SK-N-SH treated with all-trans-retinoic acid at 6 μM for 48 hours (cell line): ENCODE data around the gene STARD4.

Source experiments
- ATAC-seq: fragments of 200-7000 bp; cut with Tn5 transposase; 3 replicates; pipeline ENCODE4 v1.9.1; 2020; ENCODE audit warnings: mild to moderate bottlenecking, moderate library complexity
- ARNTL ChIP-seq: fragments of 450-650 bp; formaldehyde crosslinking; IDR thresholded peaks from 2 replicates; pipeline ENCODE4 v1.5.0; 2020; ENCODE audit warnings: low read depth, mild to moderate bottlenecking, moderate library complexity, borderline replicate concordance
- BACH2 ChIP-seq: fragments of 250-450 bp; sonication (Bioruptor Pico); IDR thresholded peaks from 2 replicates; pipeline ENCODE4 v1.9.0; 2021; ENCODE audit warnings: mild to moderate bottlenecking, borderline replicate concordance
- CREB5 ChIP-seq: fragments of 250-450 bp; sonication (Bioruptor Pico); IDR thresholded peaks from 2 replicates; pipeline ENCODE4 v1.5.1; 2020; ENCODE audit warnings: low read depth, mild to moderate bottlenecking, moderate library complexity
- CSDC2 ChIP-seq: fragments of 250-450 bp; sonication (Bioruptor Pico); IDR thresholded peaks from 2 replicates; pipeline ENCODE4 v1.5.0; 2020; ENCODE audit warnings: mild to moderate bottlenecking, moderate library complexity
- ESRRG ChIP-seq: fragments of 250-450 bp; sonication (Bioruptor Pico); IDR thresholded peaks from 2 replicates; pipeline ENCODE4 v1.6.1; 2021; ENCODE audit warnings: mild to moderate bottlenecking
- GLIS3 ChIP-seq: fragments of 250-450 bp; sonication (Bioruptor Pico); IDR thresholded peaks from 2 replicates; pipeline ENCODE4 v1.5.0; 2020; ENCODE audit warnings: mild to moderate bottlenecking, moderate library complexity
- ISL1 ChIP-seq: fragments of 250-450 bp; sonication (Bioruptor Pico); IDR thresholded peaks from 2 replicates; pipeline ENCODE4 v2.1.2; 2022; ENCODE audit warnings: mild to moderate bottlenecking, moderate library complexity
- OSR1 ChIP-seq: fragments of 250-450 bp; sonication (Bioruptor Pico); IDR thresholded peaks from 2 replicates; pipeline ENCODE4 v1.8.0; 2022; ENCODE audit warnings: moderate library complexity, mild to moderate bottlenecking, inconsistent platforms
- PATZ1 ChIP-seq: fragments of 250-450 bp; sonication (Bioruptor Pico); IDR thresholded peaks from 2 replicates; pipeline ENCODE4 v1.8.0; 2020; ENCODE audit warnings: mild to moderate bottlenecking, moderate library complexity, borderline replicate concordance
- PPARA ChIP-seq: fragments of 250-450 bp; sonication (Bioruptor Pico); IDR thresholded peaks from 2 replicates; pipeline ENCODE4 v1.5.0; 2020; ENCODE audit warnings: mild to moderate bottlenecking, borderline replicate concordance
- RARB ChIP-seq: fragments of 250-450 bp; sonication (Bioruptor Pico); IDR thresholded peaks from 2 replicates; pipeline ENCODE4 v1.8.0; 2021; ENCODE audit warnings: mild to moderate bottlenecking, moderate library complexity
- SNAI2 ChIP-seq: fragments of 250-450 bp; sonication (Bioruptor Pico); IDR thresholded peaks from 2 replicates; pipeline ENCODE4 v1.5.0; 2020; ENCODE audit warnings: mild to moderate bottlenecking, moderate library complexity
- TCF4 ChIP-seq: fragments of 250-450 bp; sonication (Bioruptor Pico); IDR thresholded peaks from 2 replicates; pipeline ENCODE4 v1.8.0; 2021; ENCODE audit warnings: mild to moderate bottlenecking, moderate library complexity, borderline replicate concordance
- TSHZ2 ChIP-seq: fragments of 250-450 bp; sonication (Bioruptor Pico); IDR thresholded peaks from 2 replicates; pipeline ENCODE4 v1.5.0; 2020; ENCODE audit warnings: mild to moderate bottlenecking, moderate library complexity
- ZC3H10 ChIP-seq: fragments of 250-450 bp; sonication (Bioruptor Pico); IDR thresholded peaks from 2 replicates; pipeline ENCODE4 v1.5.1; 2021; ENCODE audit warnings: mild to moderate bottlenecking, moderate library complexity
- ZFP3 ChIP-seq: fragments of 250-450 bp; sonication (Bioruptor Pico); IDR thresholded peaks from 2 replicates; pipeline ENCODE4 v1.5.0; 2020; ENCODE audit warnings: mild to moderate bottlenecking, moderate library complexity
- ZFP30 ChIP-seq: fragments of 450-650 bp; formaldehyde crosslinking; IDR thresholded peaks from 2 replicates; pipeline ENCODE4 v1.5.0; 2022; ENCODE audit warnings: mild to moderate bottlenecking, moderate library complexity
- ZNF565 ChIP-seq: fragments of 450-650 bp; formaldehyde crosslinking; conservative IDR thresholded peaks from 2 replicates; pipeline ENCODE4 v1.5.0; 2020; ENCODE audit warnings: low read depth, mild to moderate bottlenecking, moderate library complexity
- ZNF8 ChIP-seq: fragments of 450-650 bp; formaldehyde crosslinking; IDR thresholded peaks from 2 replicates; pipeline ENCODE4 v1.5.0; 2020; ENCODE audit warnings: mild to moderate bottlenecking, moderate library complexity

The STARD4 gene

GRCh38 chr5:111502956-111503355 is 9.4 kb downstream of the STARD4 start:
- ATAC-seq: peak; percentile 63; the same call in 2 of the 3 replicates
- TF ChIP-seq RARB (CRISPR knock-in tag): no peak
- no peak for TF ChIP-seq ZNF565 (CRISPR knock-in tag)
- no peak for TF ChIP-seq TSHZ2 (CRISPR knock-in tag)
- TF ChIP-seq ARNTL (CRISPR knock-in tag): no peak
- TF ChIP-seq ISL1 (CRISPR knock-in tag): no peak
- no peak for TF ChIP-seq PATZ1
- TF ChIP-seq ZNF8 (CRISPR knock-in tag): no peak
- no peak for TF ChIP-seq GLIS3 (CRISPR knock-in tag)
- TF ChIP-seq BACH2 (CRISPR knock-in tag): no peak

GRCh38 chr5:111498346-111498745 is 14.0 kb downstream of the STARD4 start:
- TF ChIP-seq ISL1 (CRISPR knock-in tag): no peak
- no peak for TF ChIP-seq PPARA (CRISPR knock-in tag)
- TF ChIP-seq BACH2 (CRISPR knock-in tag): no peak
- TF ChIP-seq ZFP30: no peak
- no peak for TF ChIP-seq TSHZ2 (CRISPR knock-in tag)
- TF ChIP-seq SNAI2 (CRISPR knock-in tag): no peak
- no peak for TF ChIP-seq CSDC2 (CRISPR knock-in tag)
- no peak for TF ChIP-seq OSR1
- no peak for TF ChIP-seq ZNF8 (CRISPR knock-in tag)
- TF ChIP-seq ZNF565 (CRISPR knock-in tag): no peak
- no peak for TF ChIP-seq ESRRG
- no peak for TF ChIP-seq RARB (CRISPR knock-in tag)
- TF ChIP-seq TCF4 (CRISPR knock-in tag): no peak
- no peak for TF ChIP-seq ZFP3 (CRISPR knock-in tag)
- TF ChIP-seq ZC3H10: no peak
- TF ChIP-seq GLIS3 (CRISPR knock-in tag): no peak
- no peak for TF ChIP-seq PATZ1
- ATAC-seq: no peak

GRCh38 chr5:111495159-111495558 is 17.2 kb downstream of the STARD4 start:
- TF ChIP-seq GLIS3 (CRISPR knock-in tag) (no peak), CREB5 (CRISPR knock-in tag) (no peak), ZFP30 (no peak), ZFP3 (CRISPR knock-in tag) (no peak), ZC3H10 (no peak)
- ATAC-seq: no peak
